ENCODE measurements around the gene MRPL21. TPM values are rescaled to one million over a fixed set of nuclear protein-coding genes. Genes with fewer than 3 reads are reported as not detected.

Gene MRPL21
- polyA plus RNA-seq, 1 experiment: 46.8 TPM

GRCh38 chr11:68881320-68881719 lies 22.3 kb downstream of the MRPL21 start:
- CTCF ChIA-PET: no interaction called here

DNA sequence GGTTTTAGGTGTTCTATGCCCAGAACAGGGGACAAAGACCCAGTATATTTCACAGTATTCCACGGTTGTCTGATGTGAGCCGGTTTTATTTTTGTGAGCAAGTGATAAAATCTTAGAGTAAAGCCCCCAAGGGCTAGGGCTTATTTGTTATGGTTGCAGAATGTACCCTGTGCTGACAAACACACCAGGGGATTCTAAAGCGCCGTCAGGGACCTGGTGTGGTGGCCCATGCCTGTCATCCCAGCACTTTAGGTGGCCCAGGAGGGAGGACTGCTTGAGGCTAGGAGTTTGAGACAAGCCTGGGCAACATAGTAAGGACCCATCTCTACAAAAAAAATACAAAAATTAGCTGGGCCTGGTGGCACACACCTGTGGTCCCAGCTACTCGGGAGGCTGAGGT lies 22.8 kb downstream of the MRPL21 start:
- Histone ChIP-seq H3K9me3 (ENCODE audit: control insufficient read depth, insufficient read depth, low read length) (no peaks in the 10 kb centered on the region), H3K27ac (ENCODE audit: low read depth, low read length) (no peak overlapping the region), H3K27me3 (ENCODE audit: control insufficient read depth, insufficient read depth, low read length) (no peaks in the 10 kb centered on the region), H3K4me3 (ENCODE audit: low read depth, low read length) (no peak overlapping the region)
- no peak for DNase-seq (ENCODE audit: low read depth, low spot score)
- CTCF ChIA-PET: no interaction called here
- POLR2A ChIA-PET: no interaction called here
- TF ChIP-seq, protein P1, sequence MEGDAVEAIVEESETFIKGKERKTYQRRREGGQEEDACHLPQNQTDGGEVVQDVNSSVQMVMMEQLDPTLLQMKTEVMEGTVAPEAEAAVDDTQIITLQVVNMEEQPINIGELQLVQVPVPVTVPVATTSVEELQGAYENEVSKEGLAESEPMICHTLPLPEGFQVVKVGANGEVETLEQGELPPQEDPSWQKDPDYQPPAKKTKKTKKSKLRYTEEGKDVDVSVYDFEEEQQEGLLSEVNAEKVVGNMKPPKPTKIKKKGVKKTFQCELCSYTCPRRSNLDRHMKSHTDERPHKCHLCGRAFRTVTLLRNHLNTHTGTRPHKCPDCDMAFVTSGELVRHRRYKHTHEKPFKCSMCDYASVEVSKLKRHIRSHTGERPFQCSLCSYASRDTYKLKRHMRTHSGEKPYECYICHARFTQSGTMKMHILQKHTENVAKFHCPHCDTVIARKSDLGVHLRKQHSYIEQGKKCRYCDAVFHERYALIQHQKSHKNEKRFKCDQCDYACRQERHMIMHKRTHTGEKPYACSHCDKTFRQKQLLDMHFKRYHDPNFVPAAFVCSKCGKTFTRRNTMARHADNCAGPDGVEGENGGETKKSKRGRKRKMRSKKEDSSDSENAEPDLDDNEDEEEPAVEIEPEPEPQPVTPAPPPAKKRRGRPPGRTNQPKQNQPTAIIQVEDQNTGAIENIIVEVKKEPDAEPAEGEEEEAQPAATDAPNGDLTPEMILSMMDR (IDR thresholded peaks at IDR 0.05; ENCODE audit: low read depth, low read length): no peak

More at GRCh38 chr11:68881320-68881719, 22.3 kb downstream of the MRPL21 start:
- POLR2A ChIA-PET: no interaction called here
- no peak for DNase-seq (ENCODE audit: low read depth, low spot score)
- Histone ChIP-seq H3K4me3 (ENCODE audit: low read depth, low read length) (no peak overlapping the region), H3K9me3 (ENCODE audit: control insufficient read depth, insufficient read depth, low read length) (no peaks in the 10 kb centered on the region), H3K27ac (ENCODE audit: low read depth, low read length) (no peak overlapping the region), H3K27me3 (ENCODE audit: control insufficient read depth, insufficient read depth, low read length) (no peaks in the 10 kb centered on the region)
- TF ChIP-seq, protein P1 (IDR thresholded peaks at IDR 0.05; ENCODE audit: low read depth, low read length): no peak

- ChIA-PET POLR2A (no interaction called here), CTCF (no interaction called here)
- Histone ChIP-seq H3K27ac (ENCODE audit: low read depth, low read length) (no peak overlapping the region), H3K27me3 (ENCODE audit: control insufficient read depth, insufficient read depth, low read length) (peaks cover 9% of the 10 kb centered on the region), H3K9me3 (ENCODE audit: control insufficient read depth, insufficient read depth, low read length) (no peaks in the 10 kb centered on the region), H3K4me3 (ENCODE audit: low read depth, low read length) (no peak overlapping the region)
- TF ChIP-seq, protein P1 (IDR thresholded peaks at IDR 0.05; ENCODE audit: low read depth, low read length): no peak
- DNase-seq (ENCODE audit: low read depth, low spot score): no peak
Observed at GRCh38 chr11:68878022-68878421, 25.6 kb downstream of the MRPL21 start.

DNA sequence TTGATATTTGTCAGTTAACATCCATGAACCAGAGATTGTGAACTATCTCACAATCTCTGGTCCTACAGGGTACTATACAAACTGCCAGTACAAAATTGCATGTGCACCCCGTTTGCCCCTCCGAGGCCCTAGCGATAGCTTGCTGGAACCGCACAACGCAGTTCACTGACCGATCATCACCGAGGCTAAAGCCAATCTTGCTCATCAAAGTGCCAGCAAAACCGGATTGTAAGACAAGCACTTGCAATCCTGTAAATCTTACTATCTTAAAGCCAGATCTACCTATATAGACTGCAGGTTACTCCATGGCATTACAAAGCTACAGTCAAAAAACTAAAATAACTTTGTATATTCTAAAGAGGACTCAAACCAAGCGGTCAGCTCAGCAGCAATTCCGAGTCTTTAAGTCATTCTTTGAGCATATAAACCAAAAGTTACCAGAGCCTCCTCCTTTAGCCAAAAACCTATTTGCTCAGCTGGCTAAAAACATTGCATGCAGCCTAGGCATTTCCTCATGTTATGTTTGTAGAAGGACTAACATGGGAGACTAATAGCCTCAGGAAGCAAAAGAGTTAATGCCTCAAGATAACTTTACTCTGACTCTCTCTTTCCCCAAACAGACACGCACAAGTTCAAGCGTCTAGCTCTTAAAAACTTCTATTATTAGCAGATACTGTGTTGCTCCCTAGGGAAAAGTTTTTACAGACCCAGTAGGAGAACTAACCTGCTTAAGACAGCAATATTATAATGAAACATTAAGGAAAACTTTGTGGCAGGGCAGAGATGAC lies 31.2 kb downstream of the MRPL21 start:
- no peak overlapping the region for H3K27ac ChIP-seq (ENCODE audit: low read depth, low read length)
- CTCF ChIA-PET: no interaction called here
- H3K27me3 ChIP-seq (ENCODE audit: control insufficient read depth, insufficient read depth, low read length): peaks cover 24% of the 10 kb centered on the region
- DNase-seq (ENCODE audit: low read depth, low spot score): no peak
- POLR2A ChIA-PET: no interaction called here
- H3K4me3 ChIP-seq (ENCODE audit: low read depth, low read length): no peak overlapping the region
- H3K9me3 ChIP-seq (ENCODE audit: control insufficient read depth, insufficient read depth, low read length): no peaks in the 10 kb centered on the region
- TF ChIP-seq, protein P1 (IDR thresholded peaks at IDR 0.05; ENCODE audit: low read depth, low read length): no peak

- no peak for DNase-seq (ENCODE audit: low read depth, low spot score)
- POLR2A ChIA-PET: no interaction called here
- H3K27ac ChIP-seq (ENCODE audit: low read depth, low read length): no peak overlapping the region
- TF ChIP-seq, protein P1 (IDR thresholded peaks at IDR 0.05; ENCODE audit: low read depth, low read length): peak; percentile 10; the same call in 1 of the 2 replicates
- H3K27me3 ChIP-seq (ENCODE audit: control insufficient read depth, insufficient read depth, low read length): peaks cover 25% of the 10 kb centered on the region
- no peaks in the 10 kb centered on the region for H3K9me3 ChIP-seq (ENCODE audit: control insufficient read depth, insufficient read depth, low read length)
- CTCF ChIA-PET: no interaction called here
- H3K4me3 ChIP-seq (ENCODE audit: low read depth, low read length): peak overlapping the region; percentile 43
Observed at GRCh38 chr11:68870470-68870869, 33.2 kb downstream of the MRPL21 start.

All from AG04450 (cell line).